Measurements from ENCODE around the gene KCND1. TPM values are rescaled to one million over a fixed set of nuclear protein-coding genes. Genes with fewer than 3 reads are reported as not detected.
A peak's percentile ranks its signal among the peaks of the same experiment; 100 is the strongest.

The KCND1 gene
- total and polyA plus RNA-seq, 10 of the 15 experiments (the other 5 are each of a cell fraction or from before 2014, with no cell fraction given) = 0.02 to 1.0 (median 0.39) TPM

- no peak for TF ChIP-seq ETV6 (conservative IDR thresholded peaks at IDR 0.05 in 1 of 2, IDR thresholded peaks at IDR 0.05 in 1 of 2; ENCODE audit: borderline replicate concordance in 1 of 2, low read depth in 1 of 2)
- no peak for TF ChIP-seq STAT3 (IDR thresholded peaks at IDR 0.05; ENCODE audit: low read depth, low read length)
- no peak for TF ChIP-seq RAD51 (IDR thresholded peaks at IDR 0.05)
- peak; percentile 88; the same call in 1 of the 2 replicates for TF ChIP-seq MYB (IDR thresholded peaks at IDR 0.05; ENCODE audit: borderline replicate concordance, low read depth, low read length)
- peak; percentile 92 for TF ChIP-seq MLLT1 (IDR thresholded peaks at IDR 0.05)
- TF ChIP-seq RCOR1 (conservative IDR thresholded peaks at IDR 0.05; ENCODE audit: low read depth, low read length) = no peak
- TF ChIP-seq SUZ12 (IDR thresholded peaks at IDR 0.05; ENCODE audit: unreplicated experiment) = no peak
- TF ChIP-seq ZNF622 (IDR thresholded peaks at IDR 0.05) = no peak
- TF ChIP-seq SRF (IDR thresholded peaks at IDR 0.05; ENCODE audit: low read depth in 2 of 2, low read length in 2 of 2) = 0 out of 4 replicates have a peak, but pooled peaks of 1 of the 2 experiments have one; percentile 15
- TF ChIP-seq RFX5 (IDR thresholded peaks at IDR 0.05; ENCODE audit: low read depth, low read length) = peak; percentile 93
- TF ChIP-seq PAX5 (IDR thresholded peaks at IDR 0.05; ENCODE audit: borderline replicate concordance, low read depth, low read length) = 0 out of 2 replicates have a peak, but pooled peaks have one; percentile 11
- peak; percentile 45; the same call in 1 of the 2 replicates for TF ChIP-seq CREB1 (IDR thresholded peaks at IDR 0.05; ENCODE audit: low read depth)
- no peak for TF ChIP-seq ZZZ3 (IDR thresholded peaks at IDR 0.05; ENCODE audit: control insufficient read depth, insufficient read length, low read depth)
- TF ChIP-seq ZNF274 (IDR thresholded peaks at IDR 0.05; ENCODE audit: insufficient read depth, insufficient read length) = no peak
- TF ChIP-seq MEF2A (IDR thresholded peaks at IDR 0.05; ENCODE audit: insufficient read depth, low read depth, low read length) = no peak
- no peak for TF ChIP-seq BRCA1 (IDR thresholded peaks at IDR 0.05; ENCODE audit: low read depth, low read length)
- peak; percentile 71 for TF ChIP-seq IKZF1 (conservative IDR thresholded peaks at IDR 0.05)
- TF ChIP-seq E2F8 (IDR thresholded peaks at IDR 0.05; ENCODE audit: low read depth, partially characterized antibody) = no peak
- TF ChIP-seq MXI1 (IDR thresholded peaks at IDR 0.05; ENCODE audit: low read depth, low read length) = peak; percentile 88
- no peak for TF ChIP-seq LARP7 (IDR thresholded peaks at IDR 0.05)
- TF ChIP-seq POU2F2 (IDR thresholded peaks at IDR 0.05; ENCODE audit: borderline replicate concordance, low read depth, low read length) = peak; percentile 28; the same call in 2 of the 3 replicates
- TF ChIP-seq NFYA (IDR thresholded peaks at IDR 0.05; ENCODE audit: borderline replicate concordance, low read depth, low read length) = no peak
- no peak for TF ChIP-seq GABPA (IDR thresholded peaks at IDR 0.05; ENCODE audit: low read depth)
- no peak for TF ChIP-seq CBX3 (IDR thresholded peaks at IDR 0.05; ENCODE audit: borderline replicate concordance, low read depth)
- TF ChIP-seq CEBPB (IDR thresholded peaks at IDR 0.05; ENCODE audit: borderline replicate concordance in 1 of 2, low read depth in 2 of 2, low read length in 2 of 2) = no peak
- no peak for TF ChIP-seq CBX5 (IDR thresholded peaks at IDR 0.05; ENCODE audit: low read depth)
- no peak for TF ChIP-seq RELA (IDR thresholded peaks at IDR 0.05; ENCODE audit: borderline replicate concordance, partially characterized antibody)
- no peak for TF ChIP-seq MTA3 (IDR thresholded peaks at IDR 0.05; ENCODE audit: borderline replicate concordance, low read length)
Observed at GRCh38 chrX:48917139-48918001, 54.3 kb downstream of the KCND1 start (continued).

Data from GM12878 (cell line).